ENCODE measurements around the gene KCNE3.
A peak's percentile ranks its signal among the peaks of the same experiment; 100 is the strongest.
"Not testable (repeated sequence)": the region's sequence is repeated elsewhere in the genome, so short reads cannot be mapped to it uniquely, and the experiment has no call there.

Gene KCNE3

DNA sequence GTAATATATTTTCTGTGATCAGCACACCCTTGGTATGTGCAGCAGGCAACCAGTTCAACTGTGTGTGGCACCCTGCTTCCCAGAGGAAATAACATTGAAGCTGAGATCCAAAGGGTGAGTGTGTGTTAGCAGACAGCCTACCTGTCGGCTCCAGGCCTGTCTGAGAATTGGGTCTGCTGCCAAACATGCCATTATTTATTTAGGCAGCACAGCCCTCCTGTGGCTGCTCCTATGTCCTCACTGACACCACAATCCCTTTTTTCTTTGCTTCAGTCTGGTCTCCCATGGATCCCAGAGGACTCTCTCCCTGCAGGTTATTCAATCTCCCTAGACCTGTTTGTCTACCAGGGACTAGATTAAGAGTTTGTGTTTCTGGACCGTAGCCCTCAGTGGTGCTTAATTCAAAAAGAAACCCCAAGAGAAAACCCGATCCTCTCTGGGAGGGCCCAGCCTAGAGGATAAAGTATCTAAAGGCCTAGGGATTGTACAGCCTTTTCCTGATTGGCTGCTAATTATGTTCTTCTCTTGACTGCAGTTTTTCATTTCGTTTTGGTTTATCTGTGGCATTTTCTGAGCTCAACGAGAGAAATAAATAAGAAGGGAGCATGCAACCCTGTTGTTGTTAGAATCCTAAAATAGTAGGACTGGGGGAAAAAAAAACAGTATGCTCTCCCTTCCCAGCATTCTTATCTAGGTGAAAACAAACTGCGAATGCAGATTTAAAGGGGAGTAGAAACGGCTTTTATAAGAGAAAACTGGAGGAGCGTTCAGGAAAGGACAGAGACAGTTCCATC, 24.1 kb downstream of the KCNE3 start:
- DNase-seq (ENCODE audit: low spot score), result peak; percentile 22

GRCh38 chr11:74442636-74443035, 24.7 kb downstream of the KCNE3 start:
- DNase-seq (ENCODE audit: low spot score), result peak; percentile 18

GRCh38 chr11:74438681-74439080, 28.7 kb downstream of the KCNE3 start:
- no peak for DNase-seq (ENCODE audit: low spot score)

- no peak for DNase-seq (ENCODE audit: low spot score)
Observed at GRCh38 chr11:74437441-74438042, 29.8 kb downstream of the KCNE3 start.

- no peak for DNase-seq (ENCODE audit: low spot score)
Observed at GRCh38 chr11:74434528-74434927, 32.8 kb downstream of the KCNE3 start.

- no peak for DNase-seq (ENCODE audit: low spot score)
Observed at GRCh38 chr11:74429205-74429604, 38.1 kb downstream of the KCNE3 start.

- DNase-seq (ENCODE audit: low spot score), result no peak
Observed at GRCh38 chr11:74427384-74427886, 39.9 kb downstream of the KCNE3 start.

GRCh38 chr11:74425100-74425499, 42.2 kb downstream of the KCNE3 start:
- DNase-seq (ENCODE audit: low spot score), result no peak

GRCh38 chr11:74418509-74418895, 48.8 kb downstream of the KCNE3 start:
- peak; percentile 38 for DNase-seq (ENCODE audit: low spot score)

- no peak for DNase-seq (ENCODE audit: low spot score)
Observed at GRCh38 chr11:74417860-74418508, 49.4 kb downstream of the KCNE3 start.

DNA sequence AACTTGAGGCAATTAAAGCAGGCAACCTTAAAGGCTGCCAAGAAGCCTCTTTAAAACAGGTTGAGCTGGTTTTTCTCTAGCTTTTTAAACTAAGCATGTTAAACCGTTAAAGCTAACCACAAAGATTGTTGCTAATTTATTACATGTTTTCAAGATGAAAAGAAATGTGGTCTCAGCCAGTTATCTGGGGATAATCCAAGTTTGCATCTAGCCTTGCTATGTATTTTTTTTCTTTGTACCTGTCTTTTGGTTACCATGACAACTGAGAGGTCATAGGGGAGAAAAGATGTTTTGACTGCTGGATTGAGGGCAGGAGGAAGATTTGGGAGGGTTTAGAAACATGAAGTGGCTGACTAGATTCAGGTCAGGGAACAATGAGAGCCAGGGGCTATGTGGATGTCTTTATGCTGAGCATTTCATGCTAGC, 50.0 kb downstream of the KCNE3 start:
- DNase-seq (ENCODE audit: low spot score), result peak; percentile 56

DNA sequence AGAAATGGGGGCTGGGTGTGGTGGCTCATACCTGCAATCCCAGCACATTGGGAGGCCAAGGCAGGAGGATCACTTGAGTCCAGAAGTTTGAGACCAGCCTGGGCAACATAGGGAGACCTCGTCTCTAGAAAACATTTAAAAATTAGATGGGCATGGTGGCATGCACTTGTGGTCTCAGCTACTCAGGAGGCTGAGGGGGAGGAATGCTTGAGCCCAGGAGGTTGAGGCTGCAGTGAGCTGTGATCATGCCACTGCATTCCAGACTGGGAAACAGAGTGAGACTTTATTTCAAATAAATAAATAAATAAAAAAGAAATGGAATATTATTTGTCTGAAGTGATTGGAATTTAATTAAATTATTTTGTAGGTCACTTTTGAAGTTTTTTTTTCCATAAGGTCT, 50.4 kb downstream of the KCNE3 start:
- DNase-seq (ENCODE audit: low spot score), result not testable (repeated sequence)

- DNase-seq (ENCODE audit: low spot score), result no peak
Observed at GRCh38 chr11:74412733-74413359, 54.5 kb downstream of the KCNE3 start.

DNA sequence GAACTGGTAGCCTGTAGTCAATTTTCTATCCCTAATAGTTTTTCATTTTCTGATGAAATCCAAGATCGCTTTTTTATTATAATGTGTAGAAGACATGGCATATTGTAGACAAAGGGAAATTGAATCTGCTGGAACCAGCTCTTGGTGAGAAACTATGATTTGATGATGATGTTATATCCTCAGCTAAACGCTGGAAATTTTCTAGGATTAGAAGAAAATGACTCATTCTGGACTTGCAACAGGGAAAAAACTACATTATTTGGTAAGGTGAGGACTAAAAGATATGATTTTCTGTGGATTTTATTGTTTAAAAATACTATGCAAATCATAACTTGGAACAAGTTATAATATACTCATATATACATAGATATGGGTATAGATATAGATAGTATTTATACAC, 55.0 kb downstream of the KCNE3 start:
- no peak for DNase-seq (ENCODE audit: low spot score)

- no peak for DNase-seq (ENCODE audit: low spot score)
Observed at GRCh38 chr11:74409633-74410032, 57.7 kb downstream of the KCNE3 start.

Data from LoVo (cell line).